Measurements from ENCODE around the gene CDK5RAP2.

Gene CDK5RAP2

DNA sequence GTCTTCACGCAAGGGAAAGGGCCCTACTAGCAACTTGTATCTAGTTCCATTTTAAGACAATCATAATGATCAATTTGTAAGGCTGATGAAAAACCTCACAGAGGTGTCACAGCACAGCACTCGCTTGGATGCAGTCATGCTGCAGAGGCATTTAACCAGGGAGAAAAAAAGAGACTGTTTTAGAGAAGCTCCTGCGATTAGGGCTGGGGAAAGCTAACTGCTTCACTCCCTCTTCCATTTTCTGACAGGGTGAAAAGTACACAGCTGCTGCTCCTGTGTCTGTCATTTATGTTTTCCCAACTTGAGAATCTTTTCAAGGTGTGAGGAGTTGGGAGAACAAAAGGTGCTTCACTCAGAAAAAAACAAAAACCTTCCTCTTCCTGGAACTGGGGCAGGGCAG, 106.4 kb downstream of the CDK5RAP2 start:
- H4K20me1 ChIP-seq (ENCODE audit: insufficient read depth, low read length, poor library complexity, severe bottlenecking): no peaks in the 10 kb centered on the region
- H3K79me2 ChIP-seq (ENCODE audit: insufficient read depth, low read length): no peaks in the 10 kb centered on the region
- no peak overlapping the region for H2AFZ ChIP-seq (ENCODE audit: low read length)
- H3K4me2 ChIP-seq (ENCODE audit: low read depth, low read length, poor library complexity, severe bottlenecking): no peak overlapping the region
- no peaks in the 10 kb centered on the region for H3K9me3 ChIP-seq (ENCODE audit: insufficient read depth, low read depth, low read length)
- no peak overlapping the region for H3K9ac ChIP-seq (ENCODE audit: low read depth, low read length, poor library complexity, severe bottlenecking)
- no peak overlapping the region for H3K4me3 ChIP-seq (ENCODE audit: low read length, poor library complexity, severe bottlenecking)
- no peaks in the 10 kb centered on the region for H3K9me2 ChIP-seq (replicated peaks; ENCODE audit: low read depth, low read length)
- H3K36me3 ChIP-seq (ENCODE audit: insufficient read depth, low read length): peaks cover 100% of the 10 kb centered on the region
- TF ChIP-seq CTCF (conservative IDR thresholded peaks at IDR 0.05; ENCODE audit: low read length): no peak
- TF ChIP-seq EZH2phosphoT487 (IDR thresholded peaks at IDR 0.05; ENCODE audit: borderline replicate concordance): no peak
- H3K4me1 ChIP-seq (ENCODE audit: insufficient read depth, low read length, poor library complexity, severe bottlenecking): no peaks in the 10 kb centered on the region
- H3K27me3 ChIP-seq (ENCODE audit: insufficient read depth, low read length, poor library complexity, severe bottlenecking): no peaks in the 10 kb centered on the region
- H3F3A ChIP-seq (ENCODE audit: low read depth): no peaks in the 10 kb centered on the region

- no peaks in the 10 kb centered on the region for H3K4me1 ChIP-seq (ENCODE audit: insufficient read depth, low read length, poor library complexity, severe bottlenecking)
- no peak for TF ChIP-seq EZH2phosphoT487 (IDR thresholded peaks at IDR 0.05; ENCODE audit: borderline replicate concordance)
- TF ChIP-seq CTCF (conservative IDR thresholded peaks at IDR 0.05; ENCODE audit: low read length): no peak
- no peaks in the 10 kb centered on the region for H4K20me1 ChIP-seq (ENCODE audit: insufficient read depth, low read length, poor library complexity, severe bottlenecking)
- no peaks in the 10 kb centered on the region for H3K79me2 ChIP-seq (ENCODE audit: insufficient read depth, low read length)
- peaks cover 71% of the 10 kb centered on the region; the same call in 1 of the 2 replicates for H3K36me3 ChIP-seq (ENCODE audit: insufficient read depth, low read length)
- no peak overlapping the region for H2AFZ ChIP-seq (ENCODE audit: low read length)
- no peak overlapping the region for H3K4me3 ChIP-seq (ENCODE audit: low read length, poor library complexity, severe bottlenecking)
- H3K27me3 ChIP-seq (ENCODE audit: insufficient read depth, low read length, poor library complexity, severe bottlenecking): no peaks in the 10 kb centered on the region
- no peaks in the 10 kb centered on the region for H3K9me3 ChIP-seq (ENCODE audit: insufficient read depth, low read depth, low read length)
- no peaks in the 10 kb centered on the region for H3F3A ChIP-seq (ENCODE audit: low read depth)
- H3K9ac ChIP-seq (ENCODE audit: low read depth, low read length, poor library complexity, severe bottlenecking): no peak overlapping the region
- H3K9me2 ChIP-seq (replicated peaks; ENCODE audit: low read depth, low read length): no peaks in the 10 kb centered on the region
- H3K4me2 ChIP-seq (ENCODE audit: low read depth, low read length, poor library complexity, severe bottlenecking): no peak overlapping the region
Measured at GRCh38 chr9:120465685-120466407, 114.1 kb downstream of the CDK5RAP2 start.

GRCh38 chr9:120464887-120465421, 115.0 kb downstream of the CDK5RAP2 start:
- H3K79me2 ChIP-seq (ENCODE audit: insufficient read depth, low read length): no peaks in the 10 kb centered on the region
- no peak overlapping the region for H2AFZ ChIP-seq (ENCODE audit: low read length)
- no peaks in the 10 kb centered on the region for H3F3A ChIP-seq (ENCODE audit: low read depth)
- no peak overlapping the region for H3K4me2 ChIP-seq (ENCODE audit: low read depth, low read length, poor library complexity, severe bottlenecking)
- no peaks in the 10 kb centered on the region for H3K9me3 ChIP-seq (ENCODE audit: insufficient read depth, low read depth, low read length)
- H3K4me1 ChIP-seq (ENCODE audit: insufficient read depth, low read length, poor library complexity, severe bottlenecking): no peaks in the 10 kb centered on the region
- no peaks in the 10 kb centered on the region for H3K9me2 ChIP-seq (replicated peaks; ENCODE audit: low read depth, low read length)
- H3K4me3 ChIP-seq (ENCODE audit: low read length, poor library complexity, severe bottlenecking): no peak overlapping the region
- TF ChIP-seq EZH2phosphoT487 (IDR thresholded peaks at IDR 0.05; ENCODE audit: borderline replicate concordance) (no peak), CTCF (conservative IDR thresholded peaks at IDR 0.05; ENCODE audit: low read length) (no peak)
- no peaks in the 10 kb centered on the region for H3K27me3 ChIP-seq (ENCODE audit: insufficient read depth, low read length, poor library complexity, severe bottlenecking)
- peaks cover 71% of the 10 kb centered on the region; the same call in 1 of the 2 replicates for H3K36me3 ChIP-seq (ENCODE audit: insufficient read depth, low read length)
- no peak overlapping the region for H3K9ac ChIP-seq (ENCODE audit: low read depth, low read length, poor library complexity, severe bottlenecking)
- H4K20me1 ChIP-seq (ENCODE audit: insufficient read depth, low read length, poor library complexity, severe bottlenecking): no peaks in the 10 kb centered on the region
